ENCODE data around the gene UBAP1. TPM values are rescaled to one million over a fixed set of nuclear protein-coding genes. Genes with fewer than 3 reads are reported as not detected.

UBAP1 gene
- polyA plus RNA-seq, 3 donors: 32.5 to 44.5 (median 39.2) TPM

DNA sequence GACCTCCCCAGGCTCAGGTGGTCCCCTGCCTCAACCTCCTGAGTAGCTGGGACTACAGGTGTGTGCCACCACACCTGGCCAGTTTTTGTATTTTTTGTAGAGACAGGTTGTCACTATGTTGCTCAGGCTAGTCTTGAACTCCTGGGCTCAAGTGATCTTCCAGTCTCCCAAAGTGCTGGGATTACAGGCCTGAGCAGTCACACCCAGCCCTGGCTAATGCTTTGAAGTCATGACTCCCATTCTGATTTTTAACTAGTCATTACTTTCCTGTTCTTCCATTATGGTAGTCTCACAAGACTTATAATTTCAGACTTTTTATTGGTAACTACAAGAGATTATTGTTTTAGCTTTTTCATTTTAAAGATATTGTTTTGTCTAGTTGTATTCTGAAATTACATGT, 26.3 kb downstream of the UBAP1 start:
- intact Hi-C loops (cut with micrococcal nuclease): no loop called here
- Histone ChIP-seq H3K9ac (ENCODE audit: insufficient read depth, low read length, poor library complexity, severe bottlenecking) (no peak overlapping the region), H3K9me3 (replicated peaks in 1 of 2; ENCODE audit: control insufficient read depth in 1 of 2, insufficient read depth in 1 of 2, low read length in 2 of 2) (no peaks in the 10 kb centered on the region), H3K79me2 (ENCODE audit: insufficient read depth, low read length) (peaks cover 98% of the 10 kb centered on the region), H2AFZ (ENCODE audit: insufficient read depth, low read depth, low read length, poor library complexity, severe bottlenecking) (no peak overlapping the region), H3K4me2 (replicated peaks; ENCODE audit: extremely low read depth, low read length, poor library complexity, severe bottlenecking) (no peak overlapping the region), H3K4me1 (ENCODE audit: control insufficient read depth in 1 of 2, insufficient read depth in 2 of 2, low read length in 2 of 2) (no peaks in the 10 kb centered on the region), H3K36me3 (replicated peaks in 1 of 2; ENCODE audit: control insufficient read depth in 1 of 2, insufficient read depth in 2 of 2, low read length in 2 of 2) (peaks cover 14 to 38% of the 10 kb centered on the region in 2 donors), H3K27ac (ENCODE audit: low read depth in 1 of 2, low read length in 2 of 2) (no peak overlapping the region), H3K27me3 (ENCODE audit: control insufficient read depth in 2 of 2, insufficient read depth in 2 of 2, low read length in 2 of 2) (no peaks in the 10 kb centered on the region), H3K4me3 (replicated peaks in 1 of 3; ENCODE audit: low read depth in 2 of 3, low read length in 3 of 3) (no peak overlapping the region), H4K20me1 (ENCODE audit: insufficient read depth, low read length) (peaks cover 100% of the 10 kb centered on the region)
- Mint-ChIP-seq H3K27ac (peak overlapping the region in 1 of 7 donors; percentile 26), H3K4me3 (no peak overlapping the region), H3K9me3 (no peaks in the 10 kb centered on the region), H3K27me3 (ENCODE audit: low read depth in 3 of 3) (peaks cover 0 to 2% (median 0%) of the 10 kb centered on the region in 3 donors), H3K4me1 (peaks cover 8% of the 10 kb centered on the region), H3K36me3 (peaks cover 41 to 51% of the 10 kb centered on the region in 2 donors)
- DNase-seq: no peak
- TF ChIP-seq, protein P1, sequence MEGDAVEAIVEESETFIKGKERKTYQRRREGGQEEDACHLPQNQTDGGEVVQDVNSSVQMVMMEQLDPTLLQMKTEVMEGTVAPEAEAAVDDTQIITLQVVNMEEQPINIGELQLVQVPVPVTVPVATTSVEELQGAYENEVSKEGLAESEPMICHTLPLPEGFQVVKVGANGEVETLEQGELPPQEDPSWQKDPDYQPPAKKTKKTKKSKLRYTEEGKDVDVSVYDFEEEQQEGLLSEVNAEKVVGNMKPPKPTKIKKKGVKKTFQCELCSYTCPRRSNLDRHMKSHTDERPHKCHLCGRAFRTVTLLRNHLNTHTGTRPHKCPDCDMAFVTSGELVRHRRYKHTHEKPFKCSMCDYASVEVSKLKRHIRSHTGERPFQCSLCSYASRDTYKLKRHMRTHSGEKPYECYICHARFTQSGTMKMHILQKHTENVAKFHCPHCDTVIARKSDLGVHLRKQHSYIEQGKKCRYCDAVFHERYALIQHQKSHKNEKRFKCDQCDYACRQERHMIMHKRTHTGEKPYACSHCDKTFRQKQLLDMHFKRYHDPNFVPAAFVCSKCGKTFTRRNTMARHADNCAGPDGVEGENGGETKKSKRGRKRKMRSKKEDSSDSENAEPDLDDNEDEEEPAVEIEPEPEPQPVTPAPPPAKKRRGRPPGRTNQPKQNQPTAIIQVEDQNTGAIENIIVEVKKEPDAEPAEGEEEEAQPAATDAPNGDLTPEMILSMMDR (IDR thresholded peaks at IDR 0.05): no peak

DNA sequence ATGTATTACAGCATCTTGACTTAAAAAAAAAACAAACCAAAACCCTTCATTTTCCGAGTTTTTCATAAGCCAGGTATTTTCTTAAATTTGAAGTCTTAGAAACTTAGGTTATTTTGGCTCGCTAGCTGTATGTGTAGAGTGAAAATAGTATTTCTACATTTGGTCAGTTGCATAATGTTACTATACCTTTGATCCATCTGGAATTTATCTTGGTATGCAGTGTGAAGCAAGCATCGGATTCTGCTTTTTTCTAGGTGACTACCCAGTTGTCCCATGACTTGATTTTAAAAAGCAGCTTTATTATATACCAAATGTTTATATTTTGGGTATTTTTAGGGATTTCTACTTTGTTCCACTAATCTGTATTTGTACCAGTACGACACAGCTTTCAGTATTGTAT, 27.7 kb downstream of the UBAP1 start:
- H3K36me3 ChIP-seq (replicated peaks in 1 of 2; ENCODE audit: control insufficient read depth in 1 of 2, insufficient read depth in 2 of 2, low read length in 2 of 2): peaks cover 8 to 26% of the 10 kb centered on the region in 2 donors
- TF ChIP-seq, protein P1 (IDR thresholded peaks at IDR 0.05): no peak
- DNase-seq: no peak
- no peaks in the 10 kb centered on the region for H3K9me3 ChIP-seq (replicated peaks in 1 of 2; ENCODE audit: control insufficient read depth in 1 of 2, insufficient read depth in 1 of 2, low read length in 2 of 2)
- Mint-ChIP-seq H3K4me3 (no peak overlapping the region), H3K9me3 (no peaks in the 10 kb centered on the region), H3K27ac (no peak overlapping the region), H3K4me1 (peaks cover 13% of the 10 kb centered on the region), H3K36me3 (peaks cover 34 to 41% of the 10 kb centered on the region in 2 donors), H3K27me3 (ENCODE audit: low read depth in 3 of 3) (peaks cover 0 to 2% (median 0%) of the 10 kb centered on the region in 3 donors)
- no peak overlapping the region for H3K9ac ChIP-seq (ENCODE audit: insufficient read depth, low read length, poor library complexity, severe bottlenecking)
- no peaks in the 10 kb centered on the region for H3K4me1 ChIP-seq (ENCODE audit: control insufficient read depth in 1 of 2, insufficient read depth in 2 of 2, low read length in 2 of 2)
- intact Hi-C loops (cut with micrococcal nuclease): no loop called here
- no peak overlapping the region for H3K27ac ChIP-seq (ENCODE audit: low read depth in 1 of 2, low read length in 2 of 2)
- H3K79me2 ChIP-seq (ENCODE audit: insufficient read depth, low read length): peaks cover 98% of the 10 kb centered on the region
- no peaks in the 10 kb centered on the region for H3K27me3 ChIP-seq (ENCODE audit: control insufficient read depth in 2 of 2, insufficient read depth in 2 of 2, low read length in 2 of 2)
- no CpG with 5 or more reads among the region's 4 CpGs for WGBS (ENCODE audit: insufficient coverage)
- H3K4me2 ChIP-seq (replicated peaks; ENCODE audit: extremely low read depth, low read length, poor library complexity, severe bottlenecking): no peak overlapping the region
- peaks cover 100% of the 10 kb centered on the region for H4K20me1 ChIP-seq (ENCODE audit: insufficient read depth, low read length)
- H3K4me3 ChIP-seq (replicated peaks in 1 of 3; ENCODE audit: low read depth in 2 of 3, low read length in 3 of 3): no peak overlapping the region
- no peak overlapping the region for H2AFZ ChIP-seq (ENCODE audit: insufficient read depth, low read depth, low read length, poor library complexity, severe bottlenecking)

All from CD14-positive monocyte (primary cell).